Suprapubic skin (tissue), 3 donors: ENCODE measurements around the gene CEP85.

Experiments used
- EP300 ChIP-seq: sonication (generic); formaldehyde crosslinking; IDR thresholded peaks from one replicate; pipeline ENCODE4 v1.6.1; 2017; ENCODE audit warnings: antibody characterized with exemption
- POLR2A ChIP-seq, 2 donors: fragments of 450-650 bp; IDR thresholded peaks; one replicate each; pipeline ENCODE4 v1.6.1; 2017; ENCODE audit warnings: antibody characterized with exemption in 2 of 2, mild to moderate bottlenecking in 2 of 2, moderate library complexity in 2 of 2
- TF ChIP-seq, protein P1 (sequence below), 2 donors: fragments of 200-600 bp in 1 of 2; fragments of 450-650 bp in 1 of 2; sonication (generic) in 1 of 2; IDR thresholded peaks; one replicate each; pipeline ENCODE4 v1.5.1; 2016 to 2019; ENCODE audit warnings: antibody characterized with exemption in 2 of 2, mild to moderate bottlenecking in 1 of 2, moderate library complexity in 1 of 2

DNA sequence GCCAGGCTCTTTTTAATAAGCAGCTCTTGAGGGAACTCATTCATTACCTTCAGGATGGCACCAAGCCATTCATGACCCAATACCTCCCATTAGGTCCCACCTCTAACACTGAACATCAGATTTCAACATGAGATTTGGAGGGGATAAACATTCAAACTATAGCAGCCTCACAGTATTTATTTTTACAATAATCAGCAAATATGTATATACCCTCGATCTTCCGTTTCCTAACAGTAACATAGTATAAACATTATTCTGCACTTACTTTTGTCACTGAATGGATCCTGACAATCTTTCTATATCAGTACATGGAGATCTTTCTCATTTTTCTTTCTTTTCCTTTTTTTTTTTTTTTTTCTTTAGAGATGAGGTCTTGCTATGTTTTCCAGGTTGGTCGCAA is 38.2 kb upstream of the CEP85 start:
- no peak for TF ChIP-seq EP300
- no peak for TF ChIP-seq POLR2A (IDR thresholded peaks at IDR 0.05)
- TF ChIP-seq, protein P1, sequence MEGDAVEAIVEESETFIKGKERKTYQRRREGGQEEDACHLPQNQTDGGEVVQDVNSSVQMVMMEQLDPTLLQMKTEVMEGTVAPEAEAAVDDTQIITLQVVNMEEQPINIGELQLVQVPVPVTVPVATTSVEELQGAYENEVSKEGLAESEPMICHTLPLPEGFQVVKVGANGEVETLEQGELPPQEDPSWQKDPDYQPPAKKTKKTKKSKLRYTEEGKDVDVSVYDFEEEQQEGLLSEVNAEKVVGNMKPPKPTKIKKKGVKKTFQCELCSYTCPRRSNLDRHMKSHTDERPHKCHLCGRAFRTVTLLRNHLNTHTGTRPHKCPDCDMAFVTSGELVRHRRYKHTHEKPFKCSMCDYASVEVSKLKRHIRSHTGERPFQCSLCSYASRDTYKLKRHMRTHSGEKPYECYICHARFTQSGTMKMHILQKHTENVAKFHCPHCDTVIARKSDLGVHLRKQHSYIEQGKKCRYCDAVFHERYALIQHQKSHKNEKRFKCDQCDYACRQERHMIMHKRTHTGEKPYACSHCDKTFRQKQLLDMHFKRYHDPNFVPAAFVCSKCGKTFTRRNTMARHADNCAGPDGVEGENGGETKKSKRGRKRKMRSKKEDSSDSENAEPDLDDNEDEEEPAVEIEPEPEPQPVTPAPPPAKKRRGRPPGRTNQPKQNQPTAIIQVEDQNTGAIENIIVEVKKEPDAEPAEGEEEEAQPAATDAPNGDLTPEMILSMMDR (IDR thresholded peaks at IDR 0.05) = no peak
